ENCODE data around the gene ZBP1.

ZBP1 gene

DNA sequence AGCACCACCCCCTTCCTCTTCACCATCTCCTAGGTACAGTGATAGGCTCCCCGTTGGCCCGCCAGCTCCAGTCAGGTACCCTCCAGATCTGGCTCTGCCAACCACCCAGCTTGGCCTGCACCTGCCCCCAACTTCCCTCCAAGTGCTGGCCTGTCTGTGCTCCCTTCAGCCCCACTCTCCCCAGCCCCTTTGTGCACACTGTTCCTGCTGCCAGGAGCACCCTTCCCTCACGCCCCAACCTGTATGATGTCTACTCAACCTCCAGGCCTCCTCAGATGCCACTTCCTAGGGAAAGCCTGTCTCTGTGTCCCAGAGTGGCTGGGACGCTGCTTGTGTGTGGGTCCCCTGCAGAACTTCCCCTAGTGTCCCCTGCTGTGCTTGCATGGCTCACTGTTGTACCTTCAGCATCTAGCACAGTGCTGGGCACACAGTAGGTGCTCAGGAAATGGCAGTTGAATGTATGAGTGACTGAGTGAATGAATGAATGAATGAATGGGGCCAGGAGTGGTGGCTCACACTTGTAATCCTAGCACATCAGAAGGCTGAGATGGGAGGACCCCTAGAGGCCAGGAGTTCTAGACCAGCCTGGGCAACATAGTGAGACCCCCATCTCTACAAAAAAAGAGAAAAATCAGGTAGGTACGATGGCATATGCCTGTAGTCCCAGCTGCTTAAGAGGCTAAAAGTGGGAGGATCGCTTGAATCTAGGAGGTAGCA lies 3.0 kb downstream of the ZBP1 start:
- Histone ChIP-seq H3K27me3 (ENCODE audit: control insufficient read depth in 3 of 3, insufficient read depth in 3 of 3, low read depth in 1 of 3, low read length in 3 of 3) (peaks cover 0 to 28% (median 2%) of the 10 kb centered on the region in 3 experiments), H2BK12ac (ENCODE audit: low read length) (no peak overlapping the region), H3K36me3 (replicated peaks in 1 of 2; ENCODE audit: control insufficient read depth in 2 of 2, insufficient read depth in 2 of 2, low read length in 2 of 2) (no peaks in the 10 kb centered on the region), H3K4me2 (ENCODE audit: insufficient read depth, low read length, poor library complexity, severe bottlenecking) (no peak overlapping the region), H3K14ac (ENCODE audit: low read length) (peak overlapping the region; percentile 42), H3K27ac (replicated peaks; ENCODE audit: low read length) (no peak overlapping the region), H3K79me1 (ENCODE audit: low read depth, low read length) (no peaks in the 10 kb centered on the region), H3K18ac (ENCODE audit: low read length) (no peak overlapping the region), H2AFZ (ENCODE audit: low read length) (no peak overlapping the region), H2AK5ac (ENCODE audit: low read depth, low read length) (no peak overlapping the region), H2BK15ac (ENCODE audit: low read length) (peak overlapping the region; percentile 7), H3K23ac (ENCODE audit: low read depth, low read length, poor library complexity) (no peak overlapping the region), H3K4me1 (ENCODE audit: control insufficient read depth in 2 of 2, insufficient read depth in 1 of 2, low read depth in 1 of 2, low read length in 2 of 2) (no peaks in the 10 kb centered on the region), H4K91ac (ENCODE audit: low read depth, low read length, poor library complexity) (no peak overlapping the region), H3K4ac (ENCODE audit: low read length) (no peak overlapping the region), H3K9ac (ENCODE audit: low read depth, low read length, poor library complexity) (no peak overlapping the region), H2BK5ac (ENCODE audit: low read length) (no peak overlapping the region), H3K4me3 (ENCODE audit: low read length in 2 of 2) (no peak overlapping the region), H3K9me3 (replicated peaks in 1 of 2; ENCODE audit: control insufficient read depth in 2 of 2, insufficient read depth in 1 of 2, low read depth in 1 of 2, low read length in 2 of 2) (no peaks in the 10 kb centered on the region), H4K8ac (ENCODE audit: low read depth, low read length) (no peak overlapping the region), H2BK120ac (ENCODE audit: low read depth, low read length) (no peak overlapping the region)
- no peak for DNase-seq (ENCODE audit: low spot score)
- WGBS, 2 donors (ENCODE audit: extremely low coverage in 2 of 2, insufficient read length in 2 of 2, insufficient replicate concordance in 1 of 2) = no CpG with 5 or more reads among the region's 6 CpGs

DNA sequence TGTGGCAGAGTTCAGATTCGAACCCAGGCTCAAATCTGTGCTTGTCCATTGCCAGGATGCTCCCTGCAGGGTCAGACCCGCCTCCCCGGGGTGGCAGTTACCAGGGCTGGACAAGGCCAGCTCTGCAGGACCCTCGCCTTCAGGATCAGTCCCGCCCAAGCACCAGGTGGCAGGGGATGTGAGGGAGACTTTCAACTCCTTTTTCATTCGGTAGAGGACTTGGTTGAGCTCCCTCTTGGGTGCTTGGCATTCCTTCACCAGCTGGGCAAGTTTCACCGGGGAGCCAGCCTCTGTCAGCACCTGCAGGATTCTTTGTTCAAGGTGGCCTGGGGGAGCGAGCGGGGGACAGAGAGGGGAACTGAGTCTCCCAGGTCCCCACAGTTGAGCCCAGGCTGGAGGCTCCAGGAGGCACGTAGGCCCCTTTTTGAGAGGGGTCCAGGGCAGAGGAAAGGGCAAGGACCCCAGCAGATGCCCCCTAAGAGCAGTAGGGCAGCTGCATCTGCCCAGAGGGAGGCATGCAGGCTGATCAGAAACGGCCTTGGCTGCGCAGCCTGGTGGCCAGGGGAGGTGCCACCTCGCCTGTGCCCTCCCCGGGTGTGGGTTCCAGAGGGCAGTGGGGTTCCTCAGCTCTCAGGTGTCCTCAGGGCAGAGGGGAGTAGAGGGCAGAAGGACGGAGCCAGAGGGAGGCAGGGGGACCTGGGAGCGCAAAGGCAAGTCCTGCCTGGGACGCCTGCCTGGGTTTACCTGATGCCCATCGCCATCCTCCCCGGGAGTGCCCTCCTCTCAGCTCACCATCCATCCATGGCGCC lies 3.9 kb downstream of the ZBP1 start:
- H3K9me3 ChIP-seq (replicated peaks in 1 of 2; ENCODE audit: control insufficient read depth in 2 of 2, insufficient read depth in 1 of 2, low read depth in 1 of 2, low read length in 2 of 2) = no peaks in the 10 kb centered on the region
- H2AFZ ChIP-seq (ENCODE audit: low read length) = no peak overlapping the region
- no peak overlapping the region for H2BK5ac ChIP-seq (ENCODE audit: low read length)
- H4K8ac ChIP-seq (ENCODE audit: low read depth, low read length) = no peak overlapping the region
- H3K36me3 ChIP-seq (replicated peaks in 1 of 2; ENCODE audit: control insufficient read depth in 2 of 2, insufficient read depth in 2 of 2, low read length in 2 of 2) = no peaks in the 10 kb centered on the region
- H3K4me2 ChIP-seq (ENCODE audit: insufficient read depth, low read length, poor library complexity, severe bottlenecking) = no peak overlapping the region
- no peak overlapping the region for H3K4me3 ChIP-seq (ENCODE audit: low read length in 2 of 2)
- peak overlapping the region; percentile 50 for H3K18ac ChIP-seq (ENCODE audit: low read length)
- no peak for DNase-seq (ENCODE audit: low spot score)
- peak overlapping the region; percentile 87 for H3K14ac ChIP-seq (ENCODE audit: low read length)
- H4K91ac ChIP-seq (ENCODE audit: low read depth, low read length, poor library complexity) = no peak overlapping the region
- no peaks in the 10 kb centered on the region for H3K79me1 ChIP-seq (ENCODE audit: low read depth, low read length)
- H3K27me3 ChIP-seq (ENCODE audit: control insufficient read depth in 3 of 3, insufficient read depth in 3 of 3, low read depth in 1 of 3, low read length in 3 of 3) = peaks cover 0 to 29% (median 2%) of the 10 kb centered on the region in 3 experiments
- H2BK15ac ChIP-seq (ENCODE audit: low read length) = no peak overlapping the region
- no CpG with 5 or more reads among the region's 20 CpGs for whole genome bisulfite sequencing, 2 donors (ENCODE audit: extremely low coverage in 2 of 2, insufficient read length in 2 of 2, insufficient replicate concordance in 1 of 2)
- no peak overlapping the region for H3K27ac ChIP-seq (replicated peaks; ENCODE audit: low read length)
- no peak overlapping the region for H2BK120ac ChIP-seq (ENCODE audit: low read depth, low read length)
- no peak overlapping the region for H3K23ac ChIP-seq (ENCODE audit: low read depth, low read length, poor library complexity)
- H3K9ac ChIP-seq (ENCODE audit: low read depth, low read length, poor library complexity) = peak overlapping the region; percentile 30
- no peak overlapping the region for H2BK12ac ChIP-seq (ENCODE audit: low read length)
- H2AK5ac ChIP-seq (ENCODE audit: low read depth, low read length) = peak overlapping the region; percentile 62
- H3K4ac ChIP-seq (ENCODE audit: low read length) = no peak overlapping the region
- H3K4me1 ChIP-seq (ENCODE audit: control insufficient read depth in 2 of 2, insufficient read depth in 1 of 2, low read depth in 1 of 2, low read length in 2 of 2) = no peaks in the 10 kb centered on the region

DNA sequence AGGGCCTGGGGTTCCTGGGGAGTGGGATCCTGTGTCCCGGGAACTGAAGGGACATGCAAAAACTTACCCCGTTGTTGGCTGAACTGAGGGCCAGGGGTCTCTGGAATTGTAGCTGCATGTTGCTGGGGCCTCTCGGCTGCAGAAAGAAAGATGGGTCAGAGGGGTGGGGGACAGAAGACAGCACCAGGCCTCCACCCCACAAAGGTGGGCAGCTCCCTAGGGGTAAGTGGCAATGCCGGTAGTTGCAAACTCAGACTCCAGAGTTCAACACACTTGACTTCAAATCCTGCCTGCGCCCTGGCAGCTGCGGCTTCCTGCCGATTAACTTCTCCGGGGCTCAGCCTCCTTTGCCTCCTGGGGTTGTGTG lies 4.8 kb downstream of the ZBP1 start:
- Histone ChIP-seq H3K23ac (ENCODE audit: low read depth, low read length, poor library complexity) (peak overlapping the region; percentile 56), H2AFZ (ENCODE audit: low read length) (no peak overlapping the region), H4K8ac (ENCODE audit: low read depth, low read length) (no peak overlapping the region), H3K27me3 (ENCODE audit: control insufficient read depth in 3 of 3, insufficient read depth in 3 of 3, low read depth in 1 of 3, low read length in 3 of 3) (peaks cover 0 to 26% (median 2%) of the 10 kb centered on the region in 3 experiments), H3K14ac (ENCODE audit: low read length) (no peak overlapping the region), H3K36me3 (replicated peaks in 1 of 2; ENCODE audit: control insufficient read depth in 2 of 2, insufficient read depth in 2 of 2, low read length in 2 of 2) (no peaks in the 10 kb centered on the region), H3K27ac (replicated peaks; ENCODE audit: low read length) (no peak overlapping the region), H3K4me3 (ENCODE audit: low read length in 2 of 2) (no peak overlapping the region), H3K4me1 (ENCODE audit: control insufficient read depth in 2 of 2, insufficient read depth in 1 of 2, low read depth in 1 of 2, low read length in 2 of 2) (no peaks in the 10 kb centered on the region), H3K79me1 (ENCODE audit: low read depth, low read length) (no peaks in the 10 kb centered on the region), H2BK120ac (ENCODE audit: low read depth, low read length) (no peak overlapping the region), H3K18ac (ENCODE audit: low read length) (no peak overlapping the region), H3K9me3 (replicated peaks in 1 of 2; ENCODE audit: control insufficient read depth in 2 of 2, insufficient read depth in 1 of 2, low read depth in 1 of 2, low read length in 2 of 2) (no peaks in the 10 kb centered on the region), H3K4ac (ENCODE audit: low read length) (no peak overlapping the region), H4K91ac (ENCODE audit: low read depth, low read length, poor library complexity) (no peak overlapping the region), H2BK12ac (ENCODE audit: low read length) (no peak overlapping the region), H3K9ac (ENCODE audit: low read depth, low read length, poor library complexity) (no peak overlapping the region), H2BK5ac (ENCODE audit: low read length) (no peak overlapping the region), H2BK15ac (ENCODE audit: low read length) (no peak overlapping the region), H3K4me2 (ENCODE audit: insufficient read depth, low read length, poor library complexity, severe bottlenecking) (no peak overlapping the region), H2AK5ac (ENCODE audit: low read depth, low read length) (no peak overlapping the region)
- WGBS, 2 donors (ENCODE audit: extremely low coverage in 2 of 2, insufficient read length in 2 of 2, insufficient replicate concordance in 1 of 2) = no CpG with 5 or more reads among the region's 8 CpGs
- no peak for DNase-seq (ENCODE audit: low spot score)

All from neuronal stem cell (in vitro differentiated cells).